Measurements from ENCODE around the gene LYL1. TPM values are rescaled to one million over a fixed set of nuclear protein-coding genes. Genes with fewer than 3 reads are reported as not detected.

LYL1 gene
- total and polyA plus RNA-seq, 9 of the 15 experiments (the other 6 are each of a cell fraction or from before 2014, with no cell fraction given) = 1.3 to 266 (median 34.0) TPM

- TF ChIP-seq ATF4 (CRISPR knock-in tag; IDR thresholded peaks at IDR 0.05) (no peak), KHSRP (IDR thresholded peaks at IDR 0.05) (0 out of 2 replicates have a peak, but pooled peaks have one; percentile 18), ZSCAN29 (IDR thresholded peaks at IDR 0.05) (no peak), MCM7 (IDR thresholded peaks at IDR 0.05) (no peak), ZNF3 (CRISPR knock-in tag; IDR thresholded peaks at IDR 0.05) (no peak), TAF1 (IDR thresholded peaks at IDR 0.05; ENCODE audit: control insufficient read depth, extremely low read depth, insufficient read depth, low read length, severe bottlenecking) (no peak), OTX1 (CRISPR knock-in tag; IDR thresholded peaks at IDR 0.05) (no peak), ZBTB43 (CRISPR knock-in tag; IDR thresholded peaks at IDR 0.05) (no peak), CBX5 (IDR thresholded peaks at IDR 0.05; ENCODE audit: borderline replicate concordance, low read depth) (no peak), POLR3A (IDR thresholded peaks at IDR 0.05; ENCODE audit: borderline replicate concordance, extremely low read depth, insufficient read depth, insufficient read length) (no peak), CEBPB (tag; IDR thresholded peaks at IDR 0.05) (no peak), TBL1XR1 (IDR thresholded peaks at IDR 0.05; ENCODE audit: low read length in 2 of 2) (peak in 1 of 2 experiments; percentile 42; a peak in 1 of 4 replicates), ZNF124 (CRISPR knock-in tag; IDR thresholded peaks at IDR 0.05) (no peak), KDM1A (IDR thresholded peaks at IDR 0.05) (peak; percentile 91 to 97), SP2 (IDR thresholded peaks at IDR 0.05; ENCODE audit: extremely low read depth, low read depth, low read length, poor library complexity, severe bottlenecking) (no peak), CBFA2T3 (IDR thresholded peaks at IDR 0.05) (peak; percentile 20; the same call in 1 of the 2 replicates), TSC22D4 (tag; IDR thresholded peaks at IDR 0.05) (peak; percentile 87; the same call in 1 of the 2 replicates), POLR2AphosphoS2 (IDR thresholded peaks at IDR 0.05; ENCODE audit: low read length) (no peak), POLR2B (IDR thresholded peaks at IDR 0.05; ENCODE audit: low read depth, partially characterized antibody) (peak; percentile 27), MEF2D (tag; conservative IDR thresholded peaks at IDR 0.05; ENCODE audit: low read depth) (peak; percentile 60), SMARCE1 (IDR thresholded peaks at IDR 0.05) (no peak), ZNF347 (CRISPR knock-in tag; IDR thresholded peaks at IDR 0.05; ENCODE audit: low read depth) (no peak)
- TF ChIP-seq, protein P1, sequence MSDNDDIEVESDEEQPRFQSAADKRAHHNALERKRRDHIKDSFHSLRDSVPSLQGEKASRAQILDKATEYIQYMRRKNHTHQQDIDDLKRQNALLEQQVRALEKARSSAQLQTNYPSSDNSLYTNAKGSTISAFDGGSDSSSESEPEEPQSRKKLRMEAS (CRISPR knock-in tag; IDR thresholded peaks at IDR 0.05) = peak; percentile 55
- TF ChIP-seq, protein P2, sequence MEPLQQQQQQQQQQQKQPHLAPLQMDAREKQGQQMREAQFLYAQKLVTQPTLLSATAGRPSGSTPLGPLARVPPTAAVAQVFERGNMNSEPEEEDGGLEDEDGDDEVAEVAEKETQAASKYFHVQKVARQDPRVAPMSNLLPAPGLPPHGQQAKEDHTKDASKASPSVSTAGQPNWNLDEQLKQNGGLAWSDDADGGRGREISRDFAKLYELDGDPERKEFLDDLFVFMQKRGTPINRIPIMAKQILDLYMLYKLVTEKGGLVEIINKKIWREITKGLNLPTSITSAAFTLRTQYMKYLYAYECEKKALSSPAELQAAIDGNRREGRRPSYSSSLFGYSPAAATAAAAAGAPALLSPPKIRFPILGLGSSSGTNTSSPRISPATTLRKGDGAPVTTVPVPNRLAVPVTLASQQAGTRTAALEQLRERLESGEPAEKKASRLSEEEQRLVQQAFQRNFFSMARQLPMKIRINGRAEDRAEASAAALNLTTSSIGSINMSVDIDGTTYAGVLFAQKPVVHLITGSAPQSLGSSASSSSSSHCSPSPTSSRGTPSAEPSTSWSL (CRISPR knock-in tag; IDR thresholded peaks at IDR 0.05; ENCODE audit: borderline replicate concordance) = no peak
- TF ChIP-seq, protein P3, sequence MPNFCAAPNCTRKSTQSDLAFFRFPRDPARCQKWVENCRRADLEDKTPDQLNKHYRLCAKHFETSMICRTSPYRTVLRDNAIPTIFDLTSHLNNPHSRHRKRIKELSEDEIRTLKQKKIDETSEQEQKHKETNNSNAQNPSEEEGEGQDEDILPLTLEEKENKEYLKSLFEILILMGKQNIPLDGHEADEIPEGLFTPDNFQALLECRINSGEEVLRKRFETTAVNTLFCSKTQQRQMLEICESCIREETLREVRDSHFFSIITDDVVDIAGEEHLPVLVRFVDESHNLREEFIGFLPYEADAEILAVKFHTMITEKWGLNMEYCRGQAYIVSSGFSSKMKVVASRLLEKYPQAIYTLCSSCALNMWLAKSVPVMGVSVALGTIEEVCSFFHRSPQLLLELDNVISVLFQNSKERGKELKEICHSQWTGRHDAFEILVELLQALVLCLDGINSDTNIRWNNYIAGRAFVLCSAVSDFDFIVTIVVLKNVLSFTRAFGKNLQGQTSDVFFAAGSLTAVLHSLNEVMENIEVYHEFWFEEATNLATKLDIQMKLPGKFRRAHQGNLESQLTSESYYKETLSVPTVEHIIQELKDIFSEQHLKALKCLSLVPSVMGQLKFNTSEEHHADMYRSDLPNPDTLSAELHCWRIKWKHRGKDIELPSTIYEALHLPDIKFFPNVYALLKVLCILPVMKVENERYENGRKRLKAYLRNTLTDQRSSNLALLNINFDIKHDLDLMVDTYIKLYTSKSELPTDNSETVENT (CRISPR knock-in tag; IDR thresholded peaks at IDR 0.05) = no peak
These were observed 2.5 kb downstream of the LYL1 start (continued) for GRCh38 chr19:13100031-13100588.

Measured in K562 (cell line).